HG02870 (cell line): ENCODE measurements around the gene SPACA7.
"Not testable (repeated sequence)": the region's sequence is repeated elsewhere in the genome, so short reads cannot be mapped to it uniquely, and the experiment has no call there.

Experiments used
- ATAC-seq: cut with Tn5 transposase; IDR thresholded peaks from one replicate; pipeline ENCODE4 v1.9.1; 2021; ENCODE audit warnings: mild to moderate bottlenecking, moderate library complexity; ENCODE audit not compliant: unreplicated experiment

SPACA7 gene

GRCh38 chr13:112349681-112350080, 26.5 kb upstream of the SPACA7 start:
- no peak for ATAC-seq

GRCh38 chr13:112350300-112350699, 25.9 kb upstream of the SPACA7 start:
- ATAC-seq, result no peak

GRCh38 chr13:112351825-112352224, 24.3 kb upstream of the SPACA7 start:
- ATAC-seq, result no peak

GRCh38 chr13:112353856-112354255, 22.3 kb upstream of the SPACA7 start:
- ATAC-seq, result no peak

- ATAC-seq, result no peak
These were observed 21.6 kb upstream of the SPACA7 start for GRCh38 chr13:112354330-112355273.

GRCh38 chr13:112355274-112355838, 20.8 kb upstream of the SPACA7 start:
- ATAC-seq, result no peak

- ATAC-seq, result no peak
These were observed 20.0 kb upstream of the SPACA7 start for GRCh38 chr13:112356190-112356589.

- no peak for ATAC-seq
These were observed 18.0 kb upstream of the SPACA7 start for GRCh38 chr13:112358156-112358555.

GRCh38 chr13:112362021-112362420, 14.1 kb upstream of the SPACA7 start:
- ATAC-seq, result no peak

GRCh38 chr13:112363867-112364528, 12.2 kb upstream of the SPACA7 start:
- no peak for ATAC-seq

- ATAC-seq, result no peak
These were observed 9.1 kb upstream of the SPACA7 start for GRCh38 chr13:112366907-112367646.

GRCh38 chr13:112368883-112369282, 7.3 kb upstream of the SPACA7 start:
- ATAC-seq, result no peak

- no peak for ATAC-seq
These were observed 5.8 kb upstream of the SPACA7 start for GRCh38 chr13:112370311-112370710.

GRCh38 chr13:112374271-112374670, 1.9 kb upstream of the SPACA7 start:
- ATAC-seq, result no peak

- ATAC-seq, result no peak
These were observed 15.6 kb downstream of the SPACA7 start for GRCh38 chr13:112391746-112392145.

- no peak for ATAC-seq
These were observed 16.6 kb downstream of the SPACA7 start for GRCh38 chr13:112392719-112393118.

GRCh38 chr13:112395022-112395421, 18.9 kb downstream of the SPACA7 start:
- ATAC-seq, result not testable (repeated sequence)

- not testable (repeated sequence) for ATAC-seq
These were observed 19.8 kb downstream of the SPACA7 start for GRCh38 chr13:112395941-112396340.

- no peak for ATAC-seq
These were observed 21.0 kb downstream of the SPACA7 start for GRCh38 chr13:112397108-112397507.

GRCh38 chr13:112398347-112398746, 22.2 kb downstream of the SPACA7 start:
- peak; percentile 45 for ATAC-seq

GRCh38 chr13:112409828-112410227, 33.7 kb downstream of the SPACA7 start:
- ATAC-seq, result not testable (repeated sequence)
